Sigmoid colon (tissue), 7 donors: Measurements from ENCODE around the gene SLX1A. TPM values are rescaled to one million over a fixed set of nuclear protein-coding genes. Genes with fewer than 3 reads are reported as not detected.
"Not testable (repeated sequence)": the region's sequence is repeated elsewhere in the genome, so short reads cannot be mapped to it uniquely, and the experiment has no call there.

ENCODE experiments used
- DNase-seq: peaks from one replicate; pipeline ENCODE4 v3.0.0-alpha.2; 2019
- H3K27ac ChIP-seq, 4 donors: fragments of 200-600 bp; sonication (generic); one replicate each; pipeline ENCODE4 v1.5.1; 2016 to 2019; ENCODE audit warnings: mild to moderate bottlenecking in 1 of 4
- H3K27me3 ChIP-seq, 3 donors: fragments of 200-600 bp; sonication (generic); one replicate each; pipeline ENCODE4 v1.5.1; 2019; ENCODE audit warnings: mild to moderate bottlenecking in 1 of 3
- H3K36me3 ChIP-seq, 4 donors: fragments of 200-600 bp; sonication (generic); one replicate each; pipeline ENCODE4 v1.5.1; 2016 to 2019
- H3K4me1 ChIP-seq, 4 donors: fragments of 200-600 bp; sonication (generic); one replicate each; pipeline ENCODE4 v1.5.1; 2017 to 2019
- H3K4me3 ChIP-seq, 4 donors: fragments of 200-600 bp; sonication (generic); one replicate each; pipeline ENCODE4 v1.5.1; 2017 to 2019; ENCODE audit warnings: mild to moderate bottlenecking in 2 of 4, moderate library complexity in 1 of 4
- H3K9me3 ChIP-seq, 4 donors: fragments of 200-600 bp in 3 of 4; sonication (generic) in 3 of 4; one replicate each; pipeline versions ENCODE4 v1.5.1 to v1.6.1; 2013 to 2019
- WGBS, 2 donors: extraction: QIAGEN DNeasy Blood & Tissue Kit; methylation state at CpG; one replicate each; pipeline ENCODE4 v1.1.7; 2013; 5-methylcytosine and 5-hydroxymethylcytosine counted together
- intact Hi-C: fragments of 100-400 bp; cut with DNase I; formaldehyde crosslinking; loops from one replicate; pipeline ENCODE4 v1.15.1; 2023
- polyA plus RNA-seq, 3 donors: library from polyadenylated mRNA; stranded (reverse); fragments of 200-250 nt; gene quantifications; one replicate each; pipeline ENCODE4 v1.2.3, GENCODE V29; 2013
- small RNA-seq, 3 donors: library from RNA; depleted of rRNA; stranded (forward); fragments of <200 nt; gene quantifications; one replicate each; pipeline ENCODE3, GENCODE V24; 2016
- total RNA-seq, 4 donors: library from RNA; depleted of rRNA; stranded (reverse); fragments of >200 nt; gene quantifications; one replicate each; pipeline ENCODE4 v1.1.0, GENCODE V29; 2016
- donor health status: healthy with polysubstance abuse.
- donor health status: Bipolar disorder and iron deficiency.
- donor health status: healthy.

Gene SLX1A
- total and polyA plus RNA-seq, 7 donors: 12.0 to 77.9 (median 29.6) TPM

GRCh38 chr16:30199608-30200343, 6.1 kb downstream of the SLX1A start:
- H3K4me1 ChIP-seq, H3K4me3 ChIP-seq, H3K27me3 ChIP-seq, H3K9me3 ChIP-seq, DNase-seq, H3K36me3 ChIP-seq, intact Hi-C loops, H3K27ac ChIP-seq: not testable (repeated sequence)
- WGBS, 2 donors: no CpG with 5 or more reads among the region's 15 CpGs

GRCh38 chr16:30205541-30206236, 12.0 kb downstream of the SLX1A start:
- H3K4me3 ChIP-seq: peak overlapping the region; percentile 26 to 48 (median 42)
- H3K4me1 ChIP-seq, H3K27me3 ChIP-seq, H3K9me3 ChIP-seq, intact Hi-C loops, H3K27ac ChIP-seq, H3K36me3 ChIP-seq: not testable (repeated sequence)
- DNase-seq: peak; percentile 45
- 0 to 1% methylated on average over 19 to 20 of the region's 52 CpGs for WGBS, 2 donors

DNA sequence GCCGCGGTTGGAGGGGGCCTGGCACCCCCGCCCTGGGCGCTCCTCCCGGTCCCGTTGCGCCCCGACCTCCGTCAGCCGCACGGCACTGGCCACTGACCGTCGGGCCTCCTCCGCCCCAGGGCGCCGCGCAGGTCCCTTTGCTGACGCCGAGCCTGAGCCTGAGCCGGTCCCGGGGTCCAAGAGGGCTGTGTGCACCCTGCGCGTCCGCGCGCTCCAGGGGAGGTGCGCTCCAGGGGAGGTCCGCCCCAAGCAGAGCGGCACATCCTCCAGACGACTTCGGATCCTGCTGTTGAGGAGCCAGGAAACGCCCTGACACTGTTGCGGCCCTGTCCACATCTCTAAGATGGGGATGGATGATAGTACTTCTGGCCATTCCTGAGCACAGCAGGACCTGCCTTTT, 12.6 kb downstream of the SLX1A start:
- H3K27me3 ChIP-seq, DNase-seq, H3K36me3 ChIP-seq, intact Hi-C loops, H3K9me3 ChIP-seq, H3K27ac ChIP-seq, H3K4me1 ChIP-seq: not testable (repeated sequence)
- peak overlapping the region; percentile 26 to 48 (median 42) for H3K4me3 ChIP-seq
- WGBS, 2 donors: no CpG with 5 or more reads among the region's 33 CpGs

- H3K9me3 ChIP-seq, H3K27me3 ChIP-seq, H3K4me1 ChIP-seq, intact Hi-C loops, H3K27ac ChIP-seq, H3K4me3 ChIP-seq, H3K36me3 ChIP-seq: not testable (repeated sequence)
- WGBS, 2 donors: 24 to 54% methylated on average over 2 of the region's 9 CpGs
- DNase-seq: peak; percentile 56
Measured at GRCh38 chr16:30207063-30207704, 13.5 kb downstream of the SLX1A start.

DNA sequence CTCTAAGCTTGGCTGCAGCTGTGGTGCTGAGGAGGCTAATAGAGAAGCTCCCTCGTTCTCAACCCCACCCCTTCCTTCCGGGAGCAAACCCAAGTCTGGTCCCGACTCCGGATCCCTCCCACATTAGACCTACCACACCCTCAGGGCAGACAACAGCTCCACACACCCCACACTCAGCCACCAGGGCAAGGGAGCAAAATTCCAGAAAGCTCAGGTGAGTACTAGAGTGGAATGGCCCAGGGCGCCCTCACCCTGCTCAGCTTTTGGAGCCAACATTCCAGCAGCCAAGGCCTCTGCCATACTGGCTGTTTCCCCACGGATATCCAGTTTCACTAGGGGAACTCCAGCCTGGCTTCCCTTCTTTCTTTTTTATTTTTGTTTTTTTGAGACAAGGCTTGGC, 15.4 kb downstream of the SLX1A start:
- H3K4me3 ChIP-seq, H3K36me3 ChIP-seq, H3K4me1 ChIP-seq, intact Hi-C loops, H3K27me3 ChIP-seq, H3K27ac ChIP-seq, H3K9me3 ChIP-seq: not testable (repeated sequence)
- peak; percentile 67 for DNase-seq
- 5 to 23% methylated on average over 4 of the region's 6 CpGs for whole genome bisulfite sequencing, 2 donors

DNA sequence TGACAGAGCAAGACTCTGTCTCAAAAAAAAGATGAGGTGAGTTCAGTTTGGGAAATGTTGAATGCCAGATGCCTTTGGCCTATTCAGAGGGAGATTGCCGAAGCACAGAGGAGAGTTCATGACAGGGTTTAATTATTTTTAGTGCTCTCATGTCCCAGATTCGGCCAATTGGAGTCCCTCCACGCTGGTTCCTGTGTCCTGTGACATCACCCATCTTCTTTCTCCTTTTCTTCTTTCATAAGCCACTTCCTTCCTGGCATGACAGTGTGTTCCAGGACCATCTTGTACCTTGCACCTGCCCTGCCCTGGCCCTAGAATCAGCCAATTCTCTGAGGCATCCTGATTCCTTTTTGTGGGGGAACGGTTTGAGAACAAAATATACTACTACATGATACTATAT, 17.7 kb downstream of the SLX1A start:
- H3K4me3 ChIP-seq, H3K27ac ChIP-seq, intact Hi-C loops, DNase-seq, H3K9me3 ChIP-seq, H3K4me1 ChIP-seq, H3K36me3 ChIP-seq, H3K27me3 ChIP-seq: not testable (repeated sequence)
- no CpG with 5 or more reads among the region's 4 CpGs for WGBS, 2 donors

- DNase-seq: peak; percentile 27
- intact Hi-C loops, H3K9me3 ChIP-seq, H3K27ac ChIP-seq, H3K4me1 ChIP-seq, H3K36me3 ChIP-seq, H3K4me3 ChIP-seq, H3K27me3 ChIP-seq: not testable (repeated sequence)
- WGBS, 2 donors: 80 to 85% methylated on average over 3 of the region's 5 CpGs
Measured at GRCh38 chr16:30217082-30217481, 23.4 kb downstream of the SLX1A start.

Small RNAs within 50 kb of the gene (small RNA-seq; reads per million reads assigned to genes)
- 0 reads per million in 3 donors for gene AC106782.4

Other genes starting within 250 kb of the SLX1A start
- gene TMEM219, start 231.8 kb upstream of the SLX1A start, total RNA-seq: 100 to 1,000 TPM; 103 to 136 (median 112) TPM
- gene TMEM219, start 231.8 kb upstream of the SLX1A start, polyA plus RNA-seq: 100 to 1,000 TPM; 178 to 314 (median 297) TPM
- 10 to 100 TPM; 26.8 to 38.5 (median 29.7) TPM for gene TAOK2, start 220.0 kb upstream of the SLX1A start, total RNA-seq
- gene TAOK2, start 220.0 kb upstream of the SLX1A start, polyA plus RNA-seq: 10 to 100 TPM in 2 of 3 donors, 1 to 10 TPM in 1; 9.0 to 42.2 (median 12.7) TPM
- gene HIRIP3, start 198.3 kb upstream of the SLX1A start, total RNA-seq: 10 to 100 TPM; 15.8 to 22.7 (median 19.7) TPM
- 10 to 100 TPM in 1 of 3 donors, 1 to 10 TPM in 2; 9.0 to 14.4 (median 9.7) TPM for gene HIRIP3, start 198.3 kb upstream of the SLX1A start, polyA plus RNA-seq
- gene INO80E, start 197.6 kb upstream of the SLX1A start, total RNA-seq: 100 to 1,000 TPM in 1 of 4 donors, 10 to 100 TPM in 3; 49.2 to 174 (median 54.7) TPM
- 10 to 100 TPM; 50.6 to 89.7 (median 60.1) TPM for gene INO80E, start 197.6 kb upstream of the SLX1A start, polyA plus RNA-seq
- 1 to 10 TPM in 1 of 4 donors, under 1 TPM in 1, not detected in 2; 0.36 to 3.9 TPM for gene DOC2A, start 182.8 kb upstream of the SLX1A start, total RNA-seq
- 1 to 10 TPM in 2 of 3 donors, under 1 TPM in 1; 0.92 to 4.6 (median 1.8) TPM for gene DOC2A, start 182.8 kb upstream of the SLX1A start, polyA plus RNA-seq
- not detected for gene C16orf92, start 170.7 kb upstream of the SLX1A start, total RNA-seq
- gene C16orf92, start 170.7 kb upstream of the SLX1A start, polyA plus RNA-seq: not detected
- not detected for gene TLCD3B, start 162.6 kb upstream of the SLX1A start, total RNA-seq
- under 1 TPM in 1 of 3 donors, not detected in 2; 0.54 TPM for gene TLCD3B, start 162.6 kb upstream of the SLX1A start, polyA plus RNA-seq
- 1,000 to 10,000 TPM in 1 of 4 donors, 100 to 1,000 TPM in 3; 905 to 1,010 (median 960) TPM for gene ALDOA, start 128.1 kb upstream of the SLX1A start, total RNA-seq
- gene ALDOA, start 128.1 kb upstream of the SLX1A start, polyA plus RNA-seq: 1,000 to 10,000 TPM; 1,265 to 1,667 (median 1,498) TPM
- gene PPP4C, start 117.9 kb upstream of the SLX1A start, total RNA-seq: 10 to 100 TPM; 39.2 to 45.6 (median 43.6) TPM
- 100 to 1,000 TPM; 118 to 155 (median 146) TPM for gene PPP4C, start 117.9 kb upstream of the SLX1A start, polyA plus RNA-seq
- gene TBX6, start 102.0 kb upstream of the SLX1A start, total RNA-seq: 1 to 10 TPM in 3 of 4 donors, under 1 TPM in 1; 0.54 to 1.7 (median 1.1) TPM
- 1 to 10 TPM in 1 of 3 donors, under 1 TPM in 2; 0.23 to 1.1 (median 0.60) TPM for gene TBX6, start 102.0 kb upstream of the SLX1A start, polyA plus RNA-seq
- 100 to 1,000 TPM in 2 of 4 donors, 10 to 100 TPM in 2; 82.1 to 110 (median 103) TPM for gene YPEL3, start 97.7 kb upstream of the SLX1A start, total RNA-seq
- gene YPEL3, start 97.7 kb upstream of the SLX1A start, polyA plus RNA-seq: 100 to 1,000 TPM in 2 of 3 donors, 10 to 100 TPM in 1; 57.6 to 126 (median 107) TPM
- 1 to 10 TPM in 3 of 4 donors, under 1 TPM in 1; 0.54 to 8.0 (median 2.9) TPM for gene GDPD3, start 80.3 kb upstream of the SLX1A start, total RNA-seq
- gene GDPD3, start 80.3 kb upstream of the SLX1A start, polyA plus RNA-seq: 10 to 100 TPM; 17.4 to 68.8 (median 19.0) TPM
- gene MAPK3, start 70.7 kb upstream of the SLX1A start, total RNA-seq: 10 to 100 TPM; 43.8 to 59.9 (median 57.6) TPM
- gene MAPK3, start 70.7 kb upstream of the SLX1A start, polyA plus RNA-seq: 100 to 1,000 TPM; 214 to 365 (median 321) TPM
- 10 to 100 TPM; 14.7 to 28.0 (median 24.4) TPM for gene CORO1A, start 10.3 kb upstream of the SLX1A start, total RNA-seq
- 100 to 1,000 TPM in 1 of 3 donors, 10 to 100 TPM in 2; 35.8 to 309 (median 40.2) TPM for gene CORO1A, start 10.3 kb upstream of the SLX1A start, polyA plus RNA-seq
- 100 to 1,000 TPM in 3 of 4 donors, 10 to 100 TPM in 1; 35.4 to 186 (median 152) TPM for gene BOLA2B, start 209 bp upstream of the SLX1A start, total RNA-seq
- 100 to 1,000 TPM; 414 to 509 (median 434) TPM for gene BOLA2B, start 209 bp upstream of the SLX1A start, polyA plus RNA-seq
- 10 to 100 TPM in 3 of 4 donors, 1 to 10 TPM in 1; 8.0 to 26.9 (median 20.3) TPM for gene SULT1A3, start 5.4 kb downstream of the SLX1A start, total RNA-seq
- gene SULT1A3, start 5.4 kb downstream of the SLX1A start, polyA plus RNA-seq: 10 to 100 TPM; 17.4 to 21.0 (median 20.1) TPM
- gene NPIPB13, start 54.6 kb downstream of the SLX1A start, total RNA-seq: 1 to 10 TPM in 3 of 4 donors, under 1 TPM in 1; 0.82 to 5.3 (median 2.6) TPM
- gene NPIPB13, start 54.6 kb downstream of the SLX1A start, polyA plus RNA-seq: 1 to 10 TPM in 1 of 3 donors, under 1 TPM in 2; 0.60 to 6.9 (median 0.92) TPM
- gene CD2BP2, start 161.4 kb downstream of the SLX1A start, total RNA-seq: 10 to 100 TPM; 29.9 to 57.3 (median 43.0) TPM
- gene CD2BP2, start 161.4 kb downstream of the SLX1A start, polyA plus RNA-seq: 10 to 100 TPM; 45.0 to 51.8 (median 48.0) TPM
- 10 to 100 TPM; 14.5 to 25.2 (median 19.2) TPM for gene TBC1D10B, start 176.6 kb downstream of the SLX1A start, total RNA-seq
- 10 to 100 TPM; 24.6 to 38.3 (median 25.0) TPM for gene TBC1D10B, start 176.6 kb downstream of the SLX1A start, polyA plus RNA-seq
- not detected for gene MYL11, start 180.9 kb downstream of the SLX1A start, total RNA-seq
- not detected for gene MYL11, start 180.9 kb downstream of the SLX1A start, polyA plus RNA-seq
- gene SEPTIN1, start 188.7 kb downstream of the SLX1A start, total RNA-seq: 1 to 10 TPM in 3 of 4 donors, under 1 TPM in 1; 0.82 to 5.8 (median 1.9) TPM
- 10 to 100 TPM in 1 of 3 donors, 1 to 10 TPM in 2; 1.2 to 46.6 (median 2.4) TPM for gene SEPTIN1, start 188.7 kb downstream of the SLX1A start, polyA plus RNA-seq
- gene ZNF48, start 201.5 kb downstream of the SLX1A start, total RNA-seq: 10 to 100 TPM in 3 of 4 donors, 1 to 10 TPM in 1; 8.1 to 12.8 (median 11.4) TPM
- 1 to 10 TPM; 2.4 to 5.9 (median 2.8) TPM for gene ZNF48, start 201.5 kb downstream of the SLX1A start, polyA plus RNA-seq
- 10 to 100 TPM; 17.4 to 30.7 (median 20.3) TPM for gene ZNF771, start 213.7 kb downstream of the SLX1A start, total RNA-seq
- 1 to 10 TPM; 2.5 to 5.2 (median 3.0) TPM for gene ZNF771, start 213.7 kb downstream of the SLX1A start, polyA plus RNA-seq
- gene DCTPP1, start 236.2 kb downstream of the SLX1A start, total RNA-seq: 10 to 100 TPM; 10.5 to 19.9 (median 16.5) TPM
- gene DCTPP1, start 236.2 kb downstream of the SLX1A start, polyA plus RNA-seq: 100 to 1,000 TPM; 140 to 175 (median 156) TPM